ENCODE results near the gene FOXI1. TPM values are rescaled to one million over a fixed set of nuclear protein-coding genes. Genes with fewer than 3 reads are reported as not detected.
"Not testable (repeated sequence)": the region's sequence is repeated elsewhere in the genome, so short reads cannot be mapped to it uniquely, and the experiment has no call there.

The FOXI1 gene
- total RNA-seq, 1 experiment from 2014 or later = 0.07 TPM

GRCh38 chr5:170135796-170136490 is 30.2 kb downstream of the FOXI1 start:
- no peak overlapping the region for H3K4me3 ChIP-seq (ENCODE audit: low read length)
- H3K4me1 ChIP-seq (ENCODE audit: low read length) = peaks cover 33% of the 10 kb centered on the region
- H3K36me3 ChIP-seq (ENCODE audit: insufficient read depth, low read length) = no peaks in the 10 kb centered on the region
- no peaks in the 10 kb centered on the region for H3K27me3 ChIP-seq (ENCODE audit: low read length)
- no peaks in the 10 kb centered on the region for H3K9me3 ChIP-seq (ENCODE audit: low read length)
- H4K20me1 ChIP-seq (ENCODE audit: insufficient read depth, low read depth, low read length) = no peaks in the 10 kb centered on the region
- H3K79me2 ChIP-seq (ENCODE audit: low read length) = no peaks in the 10 kb centered on the region
- H2AFZ ChIP-seq (ENCODE audit: low read length) = no peak overlapping the region; the same call in 1 of the 2 replicates
- H3K9me2 ChIP-seq (replicated peaks; ENCODE audit: insufficient read depth, low read length) = no peaks in the 10 kb centered on the region
- no peak for DNase-seq
- H3K9ac ChIP-seq (ENCODE audit: low read length) = no peak overlapping the region
- H3K27ac ChIP-seq (ENCODE audit: low read length) = no peak overlapping the region
- H3K4me2 ChIP-seq (ENCODE audit: low read depth, low read length, poor library complexity, severe bottlenecking) = no peak overlapping the region

- H3K4me2 ChIP-seq (ENCODE audit: low read depth, low read length, poor library complexity, severe bottlenecking) = no peak overlapping the region
- H3K79me2 ChIP-seq (ENCODE audit: low read length) = no peaks in the 10 kb centered on the region
- H4K20me1 ChIP-seq (ENCODE audit: insufficient read depth, low read depth, low read length) = no peaks in the 10 kb centered on the region
- no peak overlapping the region for H3K9ac ChIP-seq (ENCODE audit: low read length)
- no peak overlapping the region for H3K27ac ChIP-seq (ENCODE audit: low read length)
- H2AFZ ChIP-seq (ENCODE audit: low read length) = no peak overlapping the region; the same call in 1 of the 2 replicates
- no peaks in the 10 kb centered on the region for H3K36me3 ChIP-seq (ENCODE audit: insufficient read depth, low read length)
- H3K27me3 ChIP-seq (ENCODE audit: low read length) = no peaks in the 10 kb centered on the region
- H3K4me1 ChIP-seq (ENCODE audit: low read length) = peaks cover 39% of the 10 kb centered on the region
- DNase-seq = no peak
- H3K9me3 ChIP-seq (ENCODE audit: low read length) = no peaks in the 10 kb centered on the region
- no peak overlapping the region for H3K4me3 ChIP-seq (ENCODE audit: low read length)
- H3K9me2 ChIP-seq (replicated peaks; ENCODE audit: insufficient read depth, low read length) = no peaks in the 10 kb centered on the region
Measured at GRCh38 chr5:170136506-170136905, 30.8 kb downstream of the FOXI1 start.

DNA sequence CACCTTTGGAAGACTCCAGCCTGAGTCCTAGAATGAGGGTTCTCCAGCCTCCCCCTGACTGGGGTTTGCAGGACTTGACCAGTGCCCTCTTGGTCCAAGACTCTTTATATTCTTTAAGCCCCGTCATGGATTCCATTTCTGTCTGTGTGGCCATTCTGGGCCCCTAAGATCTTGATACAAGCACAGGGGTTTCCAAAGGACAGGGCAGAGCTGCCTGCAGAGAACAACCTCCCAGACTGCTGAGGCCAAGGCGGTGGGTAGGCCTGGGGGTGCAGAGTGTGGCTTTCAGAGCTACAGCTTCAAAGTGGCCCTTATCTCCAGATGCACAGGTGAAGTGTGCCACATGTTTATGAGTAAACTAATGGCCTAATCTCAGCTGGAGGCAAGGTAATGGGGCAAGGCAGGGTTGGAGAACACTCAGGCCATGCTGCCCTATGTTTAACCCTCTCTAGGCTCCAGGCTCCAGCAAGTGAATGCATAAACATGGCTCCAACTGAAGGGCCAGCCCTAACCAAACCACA is 32.1 kb downstream of the FOXI1 start:
- no peak overlapping the region for H3K9ac ChIP-seq (ENCODE audit: low read length)
- H2AFZ ChIP-seq (ENCODE audit: low read length) = no peak overlapping the region
- no peaks in the 10 kb centered on the region for H4K20me1 ChIP-seq (ENCODE audit: insufficient read depth, low read depth, low read length)
- H3K36me3 ChIP-seq (ENCODE audit: insufficient read depth, low read length) = no peaks in the 10 kb centered on the region
- no peak for DNase-seq
- H3K9me3 ChIP-seq (ENCODE audit: low read length) = no peaks in the 10 kb centered on the region
- no peaks in the 10 kb centered on the region for H3K27me3 ChIP-seq (ENCODE audit: low read length)
- no peak overlapping the region for H3K27ac ChIP-seq (ENCODE audit: low read length)
- H3K79me2 ChIP-seq (ENCODE audit: low read length) = no peaks in the 10 kb centered on the region
- peaks cover 42% of the 10 kb centered on the region for H3K4me1 ChIP-seq (ENCODE audit: low read length)
- no peak overlapping the region for H3K4me3 ChIP-seq (ENCODE audit: low read length)
- no peaks in the 10 kb centered on the region for H3K9me2 ChIP-seq (replicated peaks; ENCODE audit: insufficient read depth, low read length)
- H3K4me2 ChIP-seq (ENCODE audit: low read depth, low read length, poor library complexity, severe bottlenecking) = no peak overlapping the region

DNA sequence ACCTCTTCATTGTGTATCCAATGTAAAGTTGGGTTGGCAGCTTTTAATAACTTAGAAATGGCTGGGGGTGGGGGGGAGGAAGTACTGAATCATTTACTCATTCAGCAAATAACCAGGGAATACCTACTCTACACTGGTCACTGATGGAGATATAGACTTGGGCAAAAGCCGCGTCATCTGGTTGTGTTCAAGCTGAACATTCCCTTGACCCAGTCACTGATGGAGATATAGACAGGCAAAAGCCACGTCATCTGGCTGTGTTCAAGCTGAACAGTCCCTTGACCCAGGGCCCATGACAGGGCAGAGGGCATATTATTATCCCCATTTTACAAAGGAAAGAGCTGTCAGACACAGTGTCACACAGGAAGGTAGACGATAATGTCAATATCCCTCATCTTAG is 32.6 kb downstream of the FOXI1 start:
- no peaks in the 10 kb centered on the region for H3K9me3 ChIP-seq (ENCODE audit: low read length)
- no peaks in the 10 kb centered on the region for H3K79me2 ChIP-seq (ENCODE audit: low read length)
- H3K27ac ChIP-seq (ENCODE audit: low read length) = no peak overlapping the region
- H3K9ac ChIP-seq (ENCODE audit: low read length) = no peak overlapping the region
- no peak overlapping the region for H3K4me3 ChIP-seq (ENCODE audit: low read length)
- H3K36me3 ChIP-seq (ENCODE audit: insufficient read depth, low read length) = no peaks in the 10 kb centered on the region
- no peak for DNase-seq
- no peak overlapping the region for H2AFZ ChIP-seq (ENCODE audit: low read length)
- H3K4me1 ChIP-seq (ENCODE audit: low read length) = peaks cover 36% of the 10 kb centered on the region
- no peaks in the 10 kb centered on the region for H3K27me3 ChIP-seq (ENCODE audit: low read length)
- H4K20me1 ChIP-seq (ENCODE audit: insufficient read depth, low read depth, low read length) = no peaks in the 10 kb centered on the region
- no peak overlapping the region for H3K4me2 ChIP-seq (ENCODE audit: low read depth, low read length, poor library complexity, severe bottlenecking)
- no peaks in the 10 kb centered on the region for H3K9me2 ChIP-seq (replicated peaks; ENCODE audit: insufficient read depth, low read length)

DNA sequence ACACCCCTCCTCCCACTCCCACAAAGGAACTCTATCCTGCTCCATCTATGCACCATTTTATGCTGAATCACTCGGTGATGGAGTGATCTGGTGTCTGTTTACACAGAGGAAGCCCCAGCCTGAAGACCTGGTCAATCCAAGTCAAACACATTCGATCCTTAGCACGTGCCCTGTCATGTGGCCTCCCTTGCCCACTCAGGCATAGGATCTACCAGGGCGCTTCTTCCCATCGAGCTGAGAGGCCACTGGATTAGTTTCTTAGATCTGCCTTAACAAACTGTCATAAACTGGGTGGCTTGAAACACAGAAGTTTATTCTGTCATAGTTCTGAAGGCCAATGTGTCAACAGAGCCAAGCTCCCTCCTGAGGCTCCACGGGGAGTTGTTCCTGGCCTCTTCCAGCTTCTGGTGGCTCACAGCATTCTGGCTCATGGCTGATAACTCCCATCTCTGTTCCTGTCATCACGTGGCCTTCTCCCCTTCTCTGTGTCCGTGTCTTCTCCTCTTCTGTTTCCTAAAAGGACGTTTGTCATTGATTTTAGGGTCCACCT is 34.2 kb downstream of the FOXI1 start:
- no peaks in the 10 kb centered on the region for H4K20me1 ChIP-seq (ENCODE audit: insufficient read depth, low read depth, low read length)
- H3K4me3 ChIP-seq (ENCODE audit: low read length) = no peak overlapping the region
- H3K4me1 ChIP-seq (ENCODE audit: low read length) = peaks cover 26% of the 10 kb centered on the region
- no peaks in the 10 kb centered on the region for H3K36me3 ChIP-seq (ENCODE audit: insufficient read depth, low read length)
- H3K9me3 ChIP-seq (ENCODE audit: low read length) = no peaks in the 10 kb centered on the region
- no peak overlapping the region for H3K4me2 ChIP-seq (ENCODE audit: low read depth, low read length, poor library complexity, severe bottlenecking)
- H3K9me2 ChIP-seq (replicated peaks; ENCODE audit: insufficient read depth, low read length) = no peaks in the 10 kb centered on the region
- no peak overlapping the region for H3K9ac ChIP-seq (ENCODE audit: low read length)
- H3K27me3 ChIP-seq (ENCODE audit: low read length) = no peaks in the 10 kb centered on the region
- no peak overlapping the region for H3K27ac ChIP-seq (ENCODE audit: low read length)
- H2AFZ ChIP-seq (ENCODE audit: low read length) = no peak overlapping the region
- DNase-seq = no peak
- no peaks in the 10 kb centered on the region for H3K79me2 ChIP-seq (ENCODE audit: low read length)

GRCh38 chr5:170141196-170141595 is 35.5 kb downstream of the FOXI1 start:
- H3K4me3 ChIP-seq (ENCODE audit: low read length); H3K9me2 ChIP-seq (replicated peaks; ENCODE audit: insufficient read depth, low read length); H3K9ac ChIP-seq (ENCODE audit: low read length); H3K9me3 ChIP-seq (ENCODE audit: low read length); H3K36me3 ChIP-seq (ENCODE audit: insufficient read depth, low read length); H4K20me1 ChIP-seq (ENCODE audit: insufficient read depth, low read depth, low read length); H3K79me2 ChIP-seq (ENCODE audit: low read length); H3K27me3 ChIP-seq (ENCODE audit: low read length); H3K27ac ChIP-seq (ENCODE audit: low read length); H2AFZ ChIP-seq (ENCODE audit: low read length): not testable (repeated sequence)
- Histone ChIP-seq H3K4me2 (ENCODE audit: low read depth, low read length, poor library complexity, severe bottlenecking) (peak overlapping the region; percentile 31), H3K4me1 (ENCODE audit: low read length) (peaks cover 31% of the 10 kb centered on the region)
- DNase-seq = peak; percentile 76

DNA sequence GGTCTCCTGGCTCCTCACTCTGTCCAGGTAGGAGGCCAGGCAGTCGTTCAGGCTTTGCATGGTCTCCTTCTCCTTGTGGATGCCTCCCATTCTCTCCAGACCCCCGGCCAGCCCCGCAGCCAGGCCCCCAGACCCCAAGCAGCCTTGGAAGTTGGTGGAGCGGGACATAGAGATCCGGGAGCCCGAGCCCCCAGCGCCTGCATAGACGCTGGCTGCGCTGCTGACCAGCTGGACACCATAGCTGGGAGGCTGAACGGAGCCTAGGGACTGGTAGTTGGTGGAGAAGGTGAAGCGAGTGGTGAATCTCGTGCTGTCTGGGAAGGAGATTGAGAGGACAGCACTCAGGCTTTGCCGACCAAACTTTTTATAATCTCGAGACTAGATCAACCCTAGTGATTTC is 35.9 kb downstream of the FOXI1 start:
- Histone ChIP-seq H3K9me3 (ENCODE audit: low read length) (no peaks in the 10 kb centered on the region), H3K4me1 (ENCODE audit: low read length) (peaks cover 27% of the 10 kb centered on the region), H2AFZ (ENCODE audit: low read length) (no peak overlapping the region), H3K27ac (ENCODE audit: low read length) (no peak overlapping the region), H3K36me3 (ENCODE audit: insufficient read depth, low read length) (no peaks in the 10 kb centered on the region), H3K79me2 (ENCODE audit: low read length) (no peaks in the 10 kb centered on the region), H3K4me2 (ENCODE audit: low read depth, low read length, poor library complexity, severe bottlenecking) (peak overlapping the region; percentile 31), H3K4me3 (ENCODE audit: low read length) (no peak overlapping the region), H3K27me3 (ENCODE audit: low read length) (no peaks in the 10 kb centered on the region), H4K20me1 (ENCODE audit: insufficient read depth, low read depth, low read length) (no peaks in the 10 kb centered on the region), H3K9ac (ENCODE audit: low read length) (no peak overlapping the region), H3K9me2 (replicated peaks; ENCODE audit: insufficient read depth, low read length) (no peaks in the 10 kb centered on the region)
- DNase-seq = no peak

DNA sequence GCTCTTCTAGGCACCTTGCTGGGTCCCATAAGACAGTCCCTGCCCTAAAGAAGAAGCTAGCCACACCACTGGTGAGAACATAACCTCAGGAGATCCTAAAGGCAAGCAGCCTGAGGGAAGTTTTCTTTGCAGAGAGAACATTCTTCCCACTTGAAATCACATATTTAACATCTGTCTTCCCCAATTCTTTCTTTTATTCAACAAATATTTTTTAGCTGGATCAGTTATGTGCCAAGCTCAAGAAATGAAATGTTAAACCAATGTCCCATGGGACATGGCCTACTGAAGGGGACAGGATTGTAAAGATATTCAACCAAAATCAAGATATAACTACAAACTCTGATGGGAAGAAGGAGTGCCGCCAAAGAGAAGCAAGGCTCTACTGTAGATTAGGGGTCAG is 36.5 kb downstream of the FOXI1 start:
- Histone ChIP-seq H3K4me3 (ENCODE audit: low read length) (no peak overlapping the region), H3K4me1 (ENCODE audit: low read length) (peaks cover 27% of the 10 kb centered on the region), H4K20me1 (ENCODE audit: insufficient read depth, low read depth, low read length) (no peaks in the 10 kb centered on the region), H3K27ac (ENCODE audit: low read length) (no peak overlapping the region), H3K4me2 (ENCODE audit: low read depth, low read length, poor library complexity, severe bottlenecking) (no peak overlapping the region), H3K9me3 (ENCODE audit: low read length) (no peaks in the 10 kb centered on the region), H3K27me3 (ENCODE audit: low read length) (no peaks in the 10 kb centered on the region), H3K9ac (ENCODE audit: low read length) (no peak overlapping the region), H3K36me3 (ENCODE audit: insufficient read depth, low read length) (no peaks in the 10 kb centered on the region), H3K79me2 (ENCODE audit: low read length) (no peaks in the 10 kb centered on the region), H2AFZ (ENCODE audit: low read length) (no peak overlapping the region), H3K9me2 (replicated peaks; ENCODE audit: insufficient read depth, low read length) (no peaks in the 10 kb centered on the region)
- DNase-seq = no peak

Data from Karpas-422 (cell line).